Omental fat pad (tissue), 4 donors: Measurements from ENCODE around the gene ATP1B1. TPM values are rescaled to one million over a fixed set of nuclear protein-coding genes. Genes with fewer than 3 reads are reported as not detected.
"Not testable (repeated sequence)": the region's sequence is repeated elsewhere in the genome, so short reads cannot be mapped to it uniquely, and the experiment has no call there.

Experiments
- ATAC-seq: fragments of 150-250 bp; one replicate; pipeline ENCODE4 v1.9.1; 2016; ENCODE audit warnings: mild to moderate bottlenecking, moderate library complexity; ENCODE audit not compliant: low FRiP score
- DNase-seq: peaks from one replicate; pipeline ENCODE4 v3.0.0-alpha.2; 2019; ENCODE audit warnings: low spot score
- CTCF ChIP-seq, 3 donors: fragments of 450-650 bp; IDR thresholded peaks; one replicate each; pipeline ENCODE4 v1.5.1; 2016 to 2017; ENCODE audit warnings: antibody characterized with exemption in 3 of 3, mild to moderate bottlenecking in 3 of 3, moderate library complexity in 2 of 3
- total RNA-seq, 4 donors: library from RNA; depleted of rRNA; stranded (reverse); fragments of >200 nt; gene quantifications; one replicate each; pipeline ENCODE4 v1.1.0, GENCODE V29; 2016

The ATP1B1 gene
- total RNA-seq, 4 donors from 2014 or later: 19.9 to 60.6 (median 37.3) TPM

DNA sequence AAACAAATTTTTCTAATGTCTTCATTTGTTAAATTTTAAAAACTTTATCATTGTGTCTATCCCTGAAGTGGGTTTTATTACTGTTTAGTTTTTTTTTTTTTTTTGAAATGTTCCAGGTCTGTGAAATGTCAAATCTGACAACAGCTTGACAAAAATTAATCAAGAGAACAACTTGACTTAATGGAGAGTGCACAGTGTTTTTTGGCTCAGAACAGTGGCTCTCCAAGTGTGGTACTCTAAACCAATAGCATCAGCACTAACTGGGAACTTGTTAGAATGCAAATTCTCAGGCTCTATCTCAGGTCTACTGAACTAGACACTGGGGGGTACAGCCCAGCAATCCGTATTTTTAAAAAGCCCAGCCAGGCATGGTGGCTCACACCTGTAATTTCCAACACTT lies 49.2 kb downstream of the ATP1B1 start:
- no peak for TF ChIP-seq CTCF (IDR thresholded peaks at IDR 0.05)
- no peak for ATAC-seq
- no peak for DNase-seq

DNA sequence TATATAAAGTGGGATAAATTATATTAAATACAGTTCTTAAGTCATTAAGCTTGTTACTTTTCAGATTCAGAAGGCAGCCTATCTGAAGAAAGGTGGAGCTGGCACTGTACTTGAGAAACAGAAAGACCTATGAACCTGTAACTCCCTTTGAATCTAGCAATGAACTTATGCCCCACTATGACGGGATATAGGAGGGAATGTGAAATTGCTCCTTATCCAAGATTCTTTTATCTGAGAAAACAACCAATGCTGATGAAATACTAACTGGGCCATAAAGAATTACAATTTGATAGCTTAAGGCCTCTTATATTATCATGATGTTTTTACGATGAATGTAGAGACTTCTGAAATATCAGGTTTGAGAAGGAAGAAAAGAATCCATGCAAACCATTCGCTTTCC lies 50.1 kb downstream of the ATP1B1 start:
- TF ChIP-seq CTCF (IDR thresholded peaks at IDR 0.05): no peak
- DNase-seq (no peak), ATAC-seq (no peak)

DNA sequence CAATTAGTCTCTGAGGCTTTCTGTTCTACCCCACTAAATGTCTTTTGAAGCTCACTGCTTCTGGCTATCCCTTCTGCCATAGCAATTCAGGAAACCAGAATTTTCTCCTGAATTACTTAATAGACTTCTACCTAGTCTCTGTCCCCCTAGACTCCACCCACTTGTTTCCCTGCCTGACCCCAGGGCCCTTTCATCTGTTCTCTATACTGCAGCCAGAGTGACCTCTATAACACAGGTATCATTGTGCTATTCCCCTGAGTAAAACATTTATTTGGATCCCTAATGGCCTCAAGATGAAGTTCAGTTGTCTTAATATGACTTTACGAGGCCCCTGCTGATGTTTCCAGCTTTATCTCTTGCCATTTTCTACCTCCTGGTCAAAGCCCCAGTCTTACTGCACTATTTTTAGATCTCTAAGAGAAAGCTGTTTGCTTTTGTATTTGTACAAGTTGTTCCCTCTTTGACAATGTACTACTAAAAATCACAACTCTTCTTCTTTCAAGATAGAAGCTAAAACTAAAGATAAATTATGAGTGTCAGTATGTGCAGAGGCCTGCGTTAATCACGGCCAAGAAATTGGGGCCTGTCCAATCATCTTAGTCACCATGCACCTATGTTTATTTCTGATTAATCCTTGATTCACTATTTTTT lies 54.5 kb downstream of the ATP1B1 start:
- DNase-seq (no peak), ATAC-seq (peak; percentile 73)
- no peak for TF ChIP-seq CTCF (IDR thresholded peaks at IDR 0.05)

GRCh38 chr1:169161496-169162194 lies 55.2 kb downstream of the ATP1B1 start:
- ATAC-seq: no peak
- no peak for DNase-seq

GRCh38 chr1:169163059-169163458 lies 56.6 kb downstream of the ATP1B1 start:
- no peak for ATAC-seq

More at GRCh38 chr1:169161496-169162194, 55.2 kb downstream of the ATP1B1 start:
- TF ChIP-seq CTCF (IDR thresholded peaks at IDR 0.05): no peak

DNA sequence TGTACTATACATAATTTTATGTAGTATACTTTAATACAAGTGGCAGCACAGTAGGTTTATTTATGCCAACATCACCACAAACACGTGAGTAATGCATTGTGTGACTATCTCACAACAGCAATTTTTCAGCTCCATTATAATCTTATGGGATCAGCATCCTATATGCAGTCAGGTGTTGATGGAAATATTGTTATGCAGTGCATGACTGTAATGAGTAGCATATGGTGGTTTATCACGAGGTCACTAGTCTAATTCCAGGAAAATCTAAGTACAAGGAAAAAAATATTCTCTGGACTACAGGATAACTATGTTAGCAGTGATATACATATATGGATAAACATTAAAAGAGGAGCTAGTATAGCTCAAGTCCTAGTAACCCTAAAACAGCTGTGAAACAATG lies 69.0 kb downstream of the ATP1B1 start:
- no peak for ATAC-seq
- no peak for TF ChIP-seq CTCF (IDR thresholded peaks at IDR 0.05)
- DNase-seq: no peak

More at GRCh38 chr1:169163059-169163458, 56.6 kb downstream of the ATP1B1 start:
- DNase-seq: no peak
- TF ChIP-seq CTCF (IDR thresholded peaks at IDR 0.05): no peak

DNA sequence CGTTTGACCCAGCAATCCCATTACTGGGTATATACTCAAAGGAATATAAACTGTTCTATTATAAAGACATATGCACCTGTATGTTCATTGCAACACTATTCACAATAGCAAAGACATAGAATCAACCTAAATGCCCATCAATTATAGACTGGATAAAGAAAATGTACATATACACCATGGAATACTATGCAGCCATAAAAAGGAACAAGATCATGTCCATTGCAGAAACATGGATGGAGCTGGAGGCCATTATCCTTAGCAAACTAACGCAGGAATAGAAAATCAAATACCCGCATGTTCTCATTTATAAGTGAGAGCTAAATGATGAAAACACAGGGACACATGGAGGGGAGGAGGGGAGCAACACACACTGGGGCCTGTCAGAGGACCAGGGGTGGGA lies 72.9 kb downstream of the ATP1B1 start:
- not testable (repeated sequence) for DNase-seq, ATAC-seq
